GM12865 (cell line): Measurements from ENCODE around the gene KRTAP3-1.

ENCODE experiments used
- DNase-seq: peaks from one replicate; pipeline ENCODE4 v3.0.0; 2010; ENCODE audit warnings: low read depth
- H3K4me3 ChIP-seq: 2 replicates; pipeline ENCODE4 v1.5.1; 2011; ENCODE audit warnings: mild to moderate bottlenecking, low read depth, low read length, control low read depth
- TF ChIP-seq, protein P1 (sequence below): IDR thresholded peaks from 2 replicates; pipeline ENCODE4 v1.5.1; 2011; ENCODE audit warnings: low read length, control low read depth, low read depth, inconsistent platforms; ENCODE audit not compliant: insufficient read depth; ENCODE audit errors: missing control alignments

The KRTAP3-1 gene

DNA sequence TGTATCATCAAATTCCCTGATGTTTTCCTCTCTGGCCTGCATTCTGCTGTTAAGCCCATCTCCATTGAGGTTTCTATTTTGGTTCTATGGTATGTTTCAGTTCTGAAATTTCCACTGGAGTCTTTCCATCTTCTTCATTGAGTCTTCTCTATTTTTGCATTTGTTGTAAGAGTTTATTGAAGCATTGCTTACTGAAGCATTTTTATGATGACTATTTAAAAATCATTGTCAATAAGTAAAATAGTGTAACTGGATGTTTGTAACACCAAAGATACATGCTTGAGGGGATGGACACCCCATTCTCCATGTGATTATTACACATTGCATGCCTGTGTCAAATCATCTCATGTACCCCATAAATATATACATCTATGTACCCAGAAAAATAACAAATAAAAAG lies 33.4 kb downstream of the KRTAP3-1 start:
- no peak for DNase-seq
- H3K4me3 ChIP-seq = no peak overlapping the region
- TF ChIP-seq, protein P1, sequence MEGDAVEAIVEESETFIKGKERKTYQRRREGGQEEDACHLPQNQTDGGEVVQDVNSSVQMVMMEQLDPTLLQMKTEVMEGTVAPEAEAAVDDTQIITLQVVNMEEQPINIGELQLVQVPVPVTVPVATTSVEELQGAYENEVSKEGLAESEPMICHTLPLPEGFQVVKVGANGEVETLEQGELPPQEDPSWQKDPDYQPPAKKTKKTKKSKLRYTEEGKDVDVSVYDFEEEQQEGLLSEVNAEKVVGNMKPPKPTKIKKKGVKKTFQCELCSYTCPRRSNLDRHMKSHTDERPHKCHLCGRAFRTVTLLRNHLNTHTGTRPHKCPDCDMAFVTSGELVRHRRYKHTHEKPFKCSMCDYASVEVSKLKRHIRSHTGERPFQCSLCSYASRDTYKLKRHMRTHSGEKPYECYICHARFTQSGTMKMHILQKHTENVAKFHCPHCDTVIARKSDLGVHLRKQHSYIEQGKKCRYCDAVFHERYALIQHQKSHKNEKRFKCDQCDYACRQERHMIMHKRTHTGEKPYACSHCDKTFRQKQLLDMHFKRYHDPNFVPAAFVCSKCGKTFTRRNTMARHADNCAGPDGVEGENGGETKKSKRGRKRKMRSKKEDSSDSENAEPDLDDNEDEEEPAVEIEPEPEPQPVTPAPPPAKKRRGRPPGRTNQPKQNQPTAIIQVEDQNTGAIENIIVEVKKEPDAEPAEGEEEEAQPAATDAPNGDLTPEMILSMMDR = no peak

DNA sequence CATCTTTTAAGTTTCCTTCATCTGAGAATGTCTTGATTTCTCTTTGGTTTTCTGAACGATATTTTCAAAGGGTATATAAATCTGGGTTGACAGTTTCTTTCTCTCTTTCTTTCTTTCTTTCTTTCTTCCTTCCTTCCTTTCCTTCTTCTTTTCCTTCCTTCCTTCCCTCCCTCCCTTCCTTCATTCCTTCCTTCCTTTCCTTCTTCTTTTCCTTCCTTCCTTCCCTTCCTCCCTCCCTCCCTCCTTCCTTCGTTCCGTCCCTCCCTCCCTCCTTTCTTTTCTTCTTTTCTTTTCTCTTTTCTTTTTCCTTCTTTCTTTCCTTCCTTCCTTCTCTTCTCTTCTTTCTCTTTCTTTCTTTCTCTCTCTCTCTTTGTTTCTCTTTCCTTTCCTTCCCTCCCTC lies 34.6 kb downstream of the KRTAP3-1 start:
- no peak for DNase-seq
- H3K4me3 ChIP-seq = no peak overlapping the region
- TF ChIP-seq, protein P1 = no peak

DNA sequence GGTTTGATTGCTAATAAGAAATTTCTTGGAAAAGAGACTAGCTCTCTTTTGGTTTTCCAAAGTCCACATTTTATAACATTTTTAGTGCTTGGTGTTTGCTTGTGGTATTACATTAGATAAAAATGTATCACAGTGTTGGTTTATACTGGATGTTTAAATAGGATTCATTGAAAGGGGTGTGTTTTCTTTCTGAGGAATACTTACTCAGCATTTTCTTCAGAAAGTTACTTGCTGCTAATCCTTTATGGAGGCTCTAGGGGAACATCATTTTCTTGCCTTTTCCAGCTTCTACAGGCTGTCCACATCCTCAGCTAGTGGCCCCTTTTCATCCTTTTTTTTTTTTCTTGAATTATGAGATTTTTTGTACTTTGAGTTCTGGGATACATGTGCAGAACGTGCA lies 41.3 kb downstream of the KRTAP3-1 start:
- DNase-seq = no peak

DNA sequence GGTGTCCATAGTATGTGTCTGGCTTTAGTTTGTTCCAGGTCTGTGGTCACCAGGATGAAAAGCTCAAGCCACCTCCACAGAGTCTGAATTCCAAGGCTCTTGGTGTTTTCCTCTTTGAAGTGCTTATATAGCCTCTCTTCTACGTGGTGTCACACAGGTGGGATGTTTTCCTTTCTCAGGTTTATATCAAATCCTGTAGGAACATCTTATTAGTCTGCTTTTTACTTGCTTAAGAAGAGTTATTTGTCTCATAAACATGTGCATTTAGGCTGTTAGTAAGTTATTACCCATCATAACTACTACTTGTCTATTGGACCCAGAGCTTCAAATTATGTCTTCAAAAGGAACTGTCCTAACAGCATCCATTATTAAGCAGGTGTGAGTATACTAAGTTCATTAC lies 42.1 kb downstream of the KRTAP3-1 start, which contains the start of gene KRT39:
Gene KRT39, minus strand, starts transcription at position 101 of the 400 bp plus-strand sequence. Its CDS starts 92 bp downstream, at position 9.
- TF ChIP-seq, protein P1 = no peak
- no peak for DNase-seq
- H3K4me3 ChIP-seq = no peak within 1 kb of the TSS

More for the DNA sequence above, 41.3 kb downstream of the KRTAP3-1 start:
- TF ChIP-seq, protein P1 = no peak
- H3K4me3 ChIP-seq = no peak overlapping the region

DNA sequence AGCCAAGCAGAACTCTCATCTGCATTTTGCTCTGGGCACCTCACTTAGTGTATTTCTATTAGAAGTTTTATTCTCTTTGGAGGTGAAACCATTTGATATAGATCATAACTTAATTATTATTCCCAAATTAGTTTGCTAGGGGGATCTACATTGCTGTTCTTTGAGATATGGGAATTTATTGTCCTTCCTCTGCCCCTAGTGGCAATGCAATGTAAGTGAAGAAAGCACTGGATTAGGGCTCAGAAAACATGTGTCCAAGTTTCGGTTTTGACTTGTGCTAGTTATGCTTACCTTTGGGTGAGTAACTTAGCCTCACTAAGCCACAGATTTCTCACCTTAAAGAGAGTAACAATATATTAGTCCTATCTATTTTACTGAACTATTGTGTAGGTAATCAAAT lies 45.1 kb downstream of the KRTAP3-1 start:
- DNase-seq = peak; percentile 25
- TF ChIP-seq, protein P1 = peak; percentile 57
- H3K4me3 ChIP-seq = no peak overlapping the region

DNA sequence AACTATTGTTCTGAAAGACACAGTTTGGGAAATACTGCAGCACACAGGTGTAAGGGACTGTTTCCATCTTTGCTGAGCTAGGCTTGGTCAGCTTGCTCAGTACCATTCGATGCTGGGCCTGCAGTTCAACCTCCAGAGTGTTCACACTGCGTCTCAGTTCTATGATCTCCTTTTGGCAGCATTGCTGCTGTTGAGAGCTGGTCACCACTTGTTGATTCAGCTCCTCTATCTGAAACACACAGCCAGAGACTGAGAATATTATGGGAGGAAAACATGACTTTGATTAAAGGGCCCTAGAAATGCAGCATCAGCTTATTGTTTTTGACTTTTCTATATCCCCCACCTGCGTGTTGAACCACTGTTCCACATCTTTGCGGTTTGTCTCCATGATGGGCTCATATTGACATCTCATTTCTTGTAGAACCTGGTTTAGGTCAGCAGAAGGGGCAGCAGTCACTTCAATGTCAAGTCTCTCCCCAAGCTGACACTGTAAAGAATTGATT lies 46.8 kb downstream of the KRTAP3-1 start:
- H3K4me3 ChIP-seq = no peak overlapping the region
- TF ChIP-seq, protein P1 = no peak
- DNase-seq = no peak

DNA sequence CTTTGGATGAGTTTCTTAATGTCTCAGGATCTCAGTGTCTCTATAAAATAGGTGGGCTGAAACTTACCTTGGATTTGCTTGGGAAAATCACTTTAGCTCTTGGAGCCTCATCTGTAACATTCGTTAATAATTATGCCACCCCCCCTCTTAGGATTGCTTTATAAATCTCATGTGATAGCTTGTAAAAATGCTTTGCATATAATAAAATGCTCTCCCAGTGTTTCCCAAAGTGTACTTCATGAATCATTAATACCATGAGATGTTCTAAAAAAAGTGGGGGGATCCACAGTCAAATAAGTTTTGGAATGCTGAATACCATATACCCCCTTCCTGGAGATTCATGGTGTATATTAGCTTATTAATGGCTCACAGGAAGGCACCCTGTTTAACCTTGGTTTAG lies 47.3 kb downstream of the KRTAP3-1 start:
- TF ChIP-seq, protein P1 = no peak
- DNase-seq = no peak
- no peak overlapping the region for H3K4me3 ChIP-seq
